GM12878 (cell line): ENCODE measurements around the gene ZMIZ1. TPM values are rescaled to one million over a fixed set of nuclear protein-coding genes. Genes with fewer than 3 reads are reported as not detected.

Experiments used
- ATF7 ChIP-seq: fragments of 450-650 bp; IDR thresholded peaks from 2 replicates; pipeline ENCODE4 v1.6.1; 2016; ENCODE audit warnings: low read depth, mild to moderate bottlenecking
- CBX5 ChIP-seq: sonication (generic); IDR thresholded peaks from 2 replicates; pipeline ENCODE4 v1.6.1; 2016; ENCODE audit warnings: low read depth, moderate library complexity, mild to moderate bottlenecking, inconsistent platforms
- CHD2 ChIP-seq: IDR thresholded peaks from 2 replicates; pipeline ENCODE4 v1.6.1; 2011; ENCODE audit warnings: low read depth, low read length, improper control_type of control experiment, borderline replicate concordance
- CREB1 ChIP-seq: IDR thresholded peaks from 2 replicates; pipeline ENCODE4 v1.6.1; 2012; ENCODE audit warnings: low read depth, mild to moderate bottlenecking, inconsistent platforms
- ETV6 ChIP-seq, 2 experiments: fragments of 450-650 bp in 1 of 2; IDR thresholded peaks in 1 of 2; conservative IDR thresholded peaks in 1 of 2; 2 replicates each; pipeline ENCODE4 v1.6.1; 2014; ENCODE audit warnings: antibody characterized with exemption in 1 of 2, borderline replicate concordance in 1 of 2, low read depth in 1 of 2, mild to moderate bottlenecking in 1 of 2, moderate library complexity in 1 of 2
- NFIC ChIP-seq: IDR thresholded peaks from 2 replicates; pipeline ENCODE4 v1.6.1; 2012; ENCODE audit warnings: low read depth, mild to moderate bottlenecking, inconsistent platforms, low read length, moderate library complexity
- PML ChIP-seq: IDR thresholded peaks from 2 replicates; pipeline ENCODE4 v1.6.1; 2012; ENCODE audit warnings: low read length, inconsistent platforms
- POU2F2 ChIP-seq: IDR thresholded peaks from 3 replicates; pipeline ENCODE4 v1.6.1; 2011; ENCODE audit warnings: low read depth, mild to moderate bottlenecking, low read length, borderline replicate concordance
- RCOR1 ChIP-seq: conservative IDR thresholded peaks from 2 replicates; pipeline ENCODE4 v1.6.1; 2012; ENCODE audit warnings: low read depth, low read length, improper control_type of control experiment
- SMC3 ChIP-seq: IDR thresholded peaks from 2 replicates; pipeline ENCODE4 v1.6.1; 2011; ENCODE audit warnings: low read length, improper control_type of control experiment, borderline replicate concordance
- SP1 ChIP-seq: IDR thresholded peaks from one replicate; pipeline ENCODE4 v1.6.1; 2011; ENCODE audit warnings: low read depth, low read length
- polyA plus RNA-seq, 11 experiments: library from polyadenylated mRNA; depleted of rRNA in 4 of 11; unstranded in 6 of 11; stranded (reverse) in 5 of 11; fragments of >200 nt; fragmentation: Nextera tagmentation in 4 of 11; fragmentation: Illumina TruSeq in 1 of 11; extraction: Ambion mirVana in 4 of 11; extraction: Trizol in 1 of 11; gene quantifications; 1 replicate in 1 of 11; 2 replicates in 10 of 11; pipeline versions ENCODE4 v1.2.1 to v1.2.3, GENCODE V29; 2011 to 2016; ENCODE audit warnings: inconsistent platforms in 2 of 11, missing spikeins in 2 of 11, low read depth in 1 of 11
- total RNA-seq, 4 experiments: library from RNA; depleted of rRNA in 3 of 4; stranded (reverse); fragments of >200 nt in 3 of 4; fragmentation: Illumina TruSeq in 1 of 4; extraction: Trizol in 1 of 4; gene quantifications; 2 replicates each; pipeline versions ENCODE4 v1.2.1 to v1.2.3, GENCODE V29; 2013 to 2021
- TF ChIP-seq, protein P1 (sequence below): fragments of 150-350 bp; IDR thresholded peaks from 2 replicates; pipeline ENCODE4 v1.6.1; 2014; ENCODE audit warnings: mild to moderate bottlenecking, low read depth, low read length
- TF ChIP-seq, protein P2 (sequence below): IDR thresholded peaks from 2 replicates; pipeline ENCODE4 v1.6.1; 2012; ENCODE audit warnings: mild to moderate bottlenecking, low read depth, low read length

ZMIZ1 gene
- total and polyA plus RNA-seq, 10 of the 15 experiments (the other 5 are each of a cell fraction or from before 2014, with no cell fraction given) = 3.1 to 82.3 (median 14.9) TPM

DNA sequence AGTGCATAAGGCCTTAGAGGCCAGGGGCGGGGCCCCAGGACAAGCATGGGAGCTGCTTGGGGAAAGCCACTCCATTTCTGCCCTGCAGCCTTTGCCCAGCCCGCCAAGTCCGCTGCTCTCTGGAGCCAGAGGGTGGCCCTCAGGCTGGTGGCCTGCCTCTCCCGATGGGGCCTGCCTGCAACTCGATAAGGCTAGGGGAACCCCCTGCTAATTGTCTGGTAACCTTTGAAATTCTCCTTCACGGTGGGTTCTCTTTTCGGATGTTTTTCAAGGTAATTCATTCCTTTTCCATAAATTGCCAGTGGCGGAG, 94.9 kb downstream of the ZMIZ1 start (continued):
- TF ChIP-seq POU2F2 (no peak), NFIC (no peak), SP1 (no peak), ETV6 (conservative IDR thresholded peaks at IDR 0.05 in 1 of 2, IDR thresholded peaks at IDR 0.05 in 1 of 2; ENCODE audit: borderline replicate concordance in 1 of 2, low read depth in 1 of 2) (no peak), PML (no peak), CREB1 (no peak), SMC3 (no peak), CHD2 (no peak), ATF7 (no peak), RCOR1 (no peak), CBX5 (no peak)
- TF ChIP-seq, protein P1, sequence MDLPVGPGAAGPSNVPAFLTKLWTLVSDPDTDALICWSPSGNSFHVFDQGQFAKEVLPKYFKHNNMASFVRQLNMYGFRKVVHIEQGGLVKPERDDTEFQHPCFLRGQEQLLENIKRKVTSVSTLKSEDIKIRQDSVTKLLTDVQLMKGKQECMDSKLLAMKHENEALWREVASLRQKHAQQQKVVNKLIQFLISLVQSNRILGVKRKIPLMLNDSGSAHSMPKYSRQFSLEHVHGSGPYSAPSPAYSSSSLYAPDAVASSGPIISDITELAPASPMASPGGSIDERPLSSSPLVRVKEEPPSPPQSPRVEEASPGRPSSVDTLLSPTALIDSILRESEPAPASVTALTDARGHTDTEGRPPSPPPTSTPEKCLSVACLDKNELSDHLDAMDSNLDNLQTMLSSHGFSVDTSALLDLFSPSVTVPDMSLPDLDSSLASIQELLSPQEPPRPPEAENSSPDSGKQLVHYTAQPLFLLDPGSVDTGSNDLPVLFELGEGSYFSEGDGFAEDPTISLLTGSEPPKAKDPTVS = no peak
- TF ChIP-seq, protein P2, sequence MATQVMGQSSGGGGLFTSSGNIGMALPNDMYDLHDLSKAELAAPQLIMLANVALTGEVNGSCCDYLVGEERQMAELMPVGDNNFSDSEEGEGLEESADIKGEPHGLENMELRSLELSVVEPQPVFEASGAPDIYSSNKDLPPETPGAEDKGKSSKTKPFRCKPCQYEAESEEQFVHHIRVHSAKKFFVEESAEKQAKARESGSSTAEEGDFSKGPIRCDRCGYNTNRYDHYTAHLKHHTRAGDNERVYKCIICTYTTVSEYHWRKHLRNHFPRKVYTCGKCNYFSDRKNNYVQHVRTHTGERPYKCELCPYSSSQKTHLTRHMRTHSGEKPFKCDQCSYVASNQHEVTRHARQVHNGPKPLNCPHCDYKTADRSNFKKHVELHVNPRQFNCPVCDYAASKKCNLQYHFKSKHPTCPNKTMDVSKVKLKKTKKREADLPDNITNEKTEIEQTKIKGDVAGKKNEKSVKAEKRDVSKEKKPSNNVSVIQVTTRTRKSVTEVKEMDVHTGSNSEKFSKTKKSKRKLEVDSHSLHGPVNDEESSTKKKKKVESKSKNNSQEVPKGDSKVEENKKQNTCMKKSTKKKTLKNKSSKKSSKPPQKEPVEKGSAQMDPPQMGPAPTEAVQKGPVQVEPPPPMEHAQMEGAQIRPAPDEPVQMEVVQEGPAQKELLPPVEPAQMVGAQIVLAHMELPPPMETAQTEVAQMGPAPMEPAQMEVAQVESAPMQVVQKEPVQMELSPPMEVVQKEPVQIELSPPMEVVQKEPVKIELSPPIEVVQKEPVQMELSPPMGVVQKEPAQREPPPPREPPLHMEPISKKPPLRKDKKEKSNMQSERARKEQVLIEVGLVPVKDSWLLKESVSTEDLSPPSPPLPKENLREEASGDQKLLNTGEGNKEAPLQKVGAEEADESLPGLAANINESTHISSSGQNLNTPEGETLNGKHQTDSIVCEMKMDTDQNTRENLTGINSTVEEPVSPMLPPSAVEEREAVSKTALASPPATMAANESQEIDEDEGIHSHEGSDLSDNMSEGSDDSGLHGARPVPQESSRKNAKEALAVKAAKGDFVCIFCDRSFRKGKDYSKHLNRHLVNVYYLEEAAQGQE = no peak
- TF ChIP-seq, all 136 proteins: peak for 0
